Adrenal gland (tissue), 5 donors: ENCODE results near the gene STIL.

ENCODE experiments used
- CTCF ChIP-seq, 6 experiments: fragments of 450-650 bp in 4 of 6; fragments of 200-600 bp in 2 of 6; sonication (generic) in 1 of 6; IDR thresholded peaks; 1 replicate in 5 of 6; 2 replicates in 1 of 6; pipeline versions ENCODE4 v1.5.1 to v1.8.0; 2016 to 2021; ENCODE audit warnings: antibody characterized with exemption in 6 of 6, mild to moderate bottlenecking in 2 of 6, moderate library complexity in 1 of 6
- POLR2A ChIP-seq, 2 donors: fragments of 450-650 bp; IDR thresholded peaks; one replicate each; pipeline ENCODE4 v1.6.1; 2017; ENCODE audit warnings: antibody characterized with exemption in 2 of 2, mild to moderate bottlenecking in 2 of 2, moderate library complexity in 1 of 2
- donor health status: DM: no; HTN: no; CAD: no.

- TF ChIP-seq CTCF (IDR thresholded peaks at IDR 0.05) (no peak), POLR2A (IDR thresholded peaks at IDR 0.05) (no peak)
These were observed 88.4 kb downstream of the STIL start for GRCh38 chr1:47225430-47226100.
